Eye (tissue), 1 donor: ENCODE data around the gene RAB8B.
"Not testable (repeated sequence)": the region's sequence is repeated elsewhere in the genome, so short reads cannot be mapped to it uniquely, and the experiment has no call there.

ENCODE experiments used
- DNase-seq: peaks from one replicate; pipeline ENCODE4 v3.0.0-alpha.2; 2015

RAB8B gene

GRCh38 chr15:63210151-63211091, 21.0 kb downstream of the RAB8B start:
- no peak for DNase-seq

- DNase-seq, result no peak
These were observed 21.7 kb downstream of the RAB8B start for GRCh38 chr15:63211092-63211490.

- no peak for DNase-seq
These were observed 22.1 kb downstream of the RAB8B start for GRCh38 chr15:63211549-63211948.

- peak; percentile 64 for DNase-seq
These were observed 22.9 kb downstream of the RAB8B start for GRCh38 chr15:63212050-63213004.

GRCh38 chr15:63218100-63218808, 28.8 kb downstream of the RAB8B start:
- DNase-seq, result no peak

- no peak for DNase-seq
These were observed 29.8 kb downstream of the RAB8B start for GRCh38 chr15:63219196-63219710.

- no peak for DNase-seq
These were observed 31.9 kb downstream of the RAB8B start for GRCh38 chr15:63221346-63221745.

- no peak for DNase-seq
These were observed 34.1 kb downstream of the RAB8B start for GRCh38 chr15:63223463-63223862.

GRCh38 chr15:63225381-63225780, 36.0 kb downstream of the RAB8B start:
- DNase-seq, result no peak

GRCh38 chr15:63226155-63226883, 36.9 kb downstream of the RAB8B start:
- no peak for DNase-seq

GRCh38 chr15:63226966-63227401, 37.6 kb downstream of the RAB8B start:
- no peak for DNase-seq

- DNase-seq, result no peak
These were observed 38.3 kb downstream of the RAB8B start for GRCh38 chr15:63227689-63228088.

GRCh38 chr15:63231206-63231605, 41.8 kb downstream of the RAB8B start:
- no peak for DNase-seq

- no peak for DNase-seq
These were observed 42.3 kb downstream of the RAB8B start for GRCh38 chr15:63231706-63232105.

GRCh38 chr15:63232405-63232804, 43.0 kb downstream of the RAB8B start:
- DNase-seq, result no peak

GRCh38 chr15:63232943-63233342, 43.5 kb downstream of the RAB8B start:
- DNase-seq, result no peak

- DNase-seq, result no peak
These were observed 44.4 kb downstream of the RAB8B start for GRCh38 chr15:63233667-63234423.

- DNase-seq, result no peak
These were observed 45.1 kb downstream of the RAB8B start for GRCh38 chr15:63234451-63234870.

GRCh38 chr15:63236272-63236671, 46.9 kb downstream of the RAB8B start:
- DNase-seq, result no peak

GRCh38 chr15:63237086-63237485, 47.7 kb downstream of the RAB8B start:
- DNase-seq, result not testable (repeated sequence)

- DNase-seq, result no peak
These were observed 48.8 kb downstream of the RAB8B start for GRCh38 chr15:63238171-63238570.
